Measurements from ENCODE around the gene NFIB. TPM values are rescaled to one million over a fixed set of nuclear protein-coding genes. Genes with fewer than 3 reads are reported as not detected.

NFIB gene
- total and polyA plus RNA-seq, 2 of the 4 experiments (the other 2 are of a cell fraction) = 1.4 to 2.0 TPM

- Histone ChIP-seq H3K79me1 (ENCODE audit: low read depth in 1 of 2, low read length in 2 of 2) (no peaks in the 10 kb centered on the region), H4K5ac (ENCODE audit: low read depth, low read length) (no peak overlapping the region), H3K9ac (ENCODE audit: low read depth, low read length) (no peak overlapping the region), H2AK5ac (ENCODE audit: low read depth, low read length) (no peak overlapping the region), H3K27me3 (ENCODE audit: control insufficient read depth, insufficient read depth, low read length) (peaks cover 37% of the 10 kb centered on the region), H2BK5ac (ENCODE audit: low read depth, low read length, poor library complexity, severe bottlenecking) (no peak overlapping the region), H3K4me3 (ENCODE audit: insufficient read depth, low read depth, low read length) (no peak overlapping the region), H3K9me1 (ENCODE audit: insufficient read depth, low read length) (no peaks in the 10 kb centered on the region), H2AK9ac (replicated peaks; ENCODE audit: low read depth, low read length, poor library complexity) (no peak overlapping the region), H3K4me1 (ENCODE audit: control insufficient read depth, insufficient read depth, low read length) (no peaks in the 10 kb centered on the region), H3K23ac (ENCODE audit: low read depth, low read length) (no peak overlapping the region), H3K4ac (ENCODE audit: low read depth, low read length) (no peak overlapping the region), H2BK120ac (ENCODE audit: low read depth, low read length) (no peak overlapping the region), H2BK20ac (ENCODE audit: low read depth, low read length) (no peak overlapping the region), H3K36me3 (ENCODE audit: control insufficient read depth, insufficient read depth, low read length) (no peaks in the 10 kb centered on the region), H4K91ac (ENCODE audit: insufficient read depth, low read depth, low read length) (no peak overlapping the region), H3K27ac (ENCODE audit: insufficient read depth, low read length) (no peak overlapping the region), H2BK15ac (ENCODE audit: low read depth, low read length) (no peak overlapping the region), H3K56ac (ENCODE audit: extremely low read depth, insufficient read depth, low read length) (no peak overlapping the region), H3K14ac (replicated peaks; ENCODE audit: low read depth, low read length) (no peak overlapping the region), H2AFZ (replicated peaks; ENCODE audit: low read length, poor library complexity) (no peak overlapping the region), H3K4me2 (ENCODE audit: low read depth, low read length) (no peak overlapping the region), H3K18ac (ENCODE audit: low read depth, low read length) (no peak overlapping the region), H3K9me3 (ENCODE audit: control insufficient read depth, insufficient read depth, low read length) (no peaks in the 10 kb centered on the region), H4K8ac (ENCODE audit: low read depth in 2 of 2, low read length in 2 of 2) (no peak overlapping the region), H4K20me1 (ENCODE audit: insufficient read depth, low read length) (no peaks in the 10 kb centered on the region)
- intact Hi-C loops (cut with micrococcal nuclease) = no loop called here
- no TSS peak for BruUV-seq (replicated peaks)
- WGBS, 2 experiments (ENCODE audit: extremely low coverage in 2 of 2, insufficient read length in 1 of 2) = 57% methylated on average over 8 of the region's 26 CpGs; no CpG with 5 or more reads in 1 of the 2 experiments
- dilution Hi-C loops (cut with HindIII; ENCODE audit: low sequenced_read_pairs, unreplicated experiment) = no loop called here
- ChIA-PET CTCF (interaction anchor here (0.6 kb wide), 1 partner anchor 11 kb away, joined by 3 read pairs; no protein-coding TSS in a partner anchor), POLR2A (ENCODE audit: unreplicated experiment) (no interaction called here)
- in situ Hi-C loops (cut with MboI; ENCODE audit: low sequenced_read_pairs) = no loop called here
- ATAC-seq (ENCODE audit: low read depth) (no peak), DNase-seq (peak; percentile 3)
- TF ChIP-seq NFE2L2 (IDR thresholded peaks at IDR 0.05; ENCODE audit: low read depth, low read length) = no peak
- no peak for TF ChIP-seq CEBPB (IDR thresholded peaks at IDR 0.05; ENCODE audit: low read depth, low read length)
- no peak for TF ChIP-seq MAZ (IDR thresholded peaks at IDR 0.05; ENCODE audit: borderline replicate concordance, low read depth, low read length)
- no peak for TF ChIP-seq POLR2A (IDR thresholded peaks at IDR 0.05; ENCODE audit: low read depth, low read length)
- no peak for TF ChIP-seq MXI1 (IDR thresholded peaks at IDR 0.05; ENCODE audit: borderline replicate concordance, low read depth, low read length)
- TF ChIP-seq SMC3 (IDR thresholded peaks at IDR 0.05; ENCODE audit: low read depth, low read length) = no peak
- TF ChIP-seq RCOR1 (IDR thresholded peaks at IDR 0.05; ENCODE audit: insufficient replicate concordance, low read length) = no peak
- TF ChIP-seq BHLHE40 (IDR thresholded peaks at IDR 0.05; ENCODE audit: low read depth, low read length) = no peak
- no peak for TF ChIP-seq RAD21 (IDR thresholded peaks at IDR 0.05; ENCODE audit: low read length)
These were observed 7.0 kb downstream of the NFIB start for GRCh38 chr9:14306672-14307660.
